Testis (tissue), 3 donors: ENCODE data around the gene PHF12. TPM values are rescaled to one million over a fixed set of nuclear protein-coding genes. Genes with fewer than 3 reads are reported as not detected.
A peak's percentile ranks its signal among the peaks of the same experiment; 100 is the strongest.

Experiments used
- DNase-seq: peaks from one replicate; pipeline ENCODE4 v3.0.0-alpha.2; 2019
- H3K27ac ChIP-seq, 2 donors: fragments of 200-600 bp; sonication (generic); one replicate each; pipeline ENCODE4 v1.5.1; 2019
- H3K27me3 ChIP-seq: fragments of 200-600 bp; sonication (generic); one replicate; pipeline ENCODE4 v1.5.1; 2019
- H3K36me3 ChIP-seq: fragments of 200-600 bp; sonication (generic); one replicate; pipeline ENCODE4 v1.5.1; 2017; ENCODE audit warnings: low read depth; ENCODE audit errors: missing control alignments
- H3K4me1 ChIP-seq: fragments of 200-600 bp; sonication (generic); one replicate; pipeline ENCODE4 v1.5.1; 2019
- H3K4me3 ChIP-seq, 2 donors: fragments of 200-600 bp; sonication (generic); one replicate each; pipeline ENCODE4 v1.5.1; 2017 to 2019
- H3K9me3 ChIP-seq: fragments of 200-600 bp; sonication (generic); one replicate; pipeline ENCODE4 v1.5.1; 2017
- CTCF ChIP-seq, 3 experiments: fragments of 450-650 bp in 2 of 3; fragments of 200-600 bp in 1 of 3; sonication (generic) in 1 of 3; IDR thresholded peaks; one replicate each; pipeline ENCODE4 v1.5.1; 2016 to 2019; ENCODE audit warnings: antibody characterized with exemption in 3 of 3, mild to moderate bottlenecking in 2 of 3, moderate library complexity in 1 of 3
- POLR2A ChIP-seq: fragments of 450-650 bp; IDR thresholded peaks from one replicate; pipeline ENCODE4 v1.6.1; 2017; ENCODE audit warnings: antibody characterized with exemption, mild to moderate bottlenecking, moderate library complexity
- WGBS, 2 donors: methylation state at CpG; one replicate each; pipeline ENCODE4 v1.1.5; 2018; 5-methylcytosine and 5-hydroxymethylcytosine counted together
- intact Hi-C: fragments of 100-400 bp; cut with DNase I; formaldehyde crosslinking; loops from one replicate; pipeline ENCODE4 v1.15.1; 2023; ENCODE audit warnings: low total_unique reads
- polyA plus RNA-seq: library from polyadenylated mRNA; stranded (reverse); fragments of 350-450 nt; fragmentation: Illumina TruSeq; extraction: RNeasy Lipid Tissue Mini Kit (QIAGEN cat#74804); gene quantifications from one replicate; pipeline ENCODE4 v1.2.3, GENCODE V29; 2014; ENCODE audit warnings: low read depth, low replicate concordance; ENCODE audit not compliant: insufficient read depth
- total RNA-seq, 2 donors: library from RNA; depleted of rRNA; stranded (reverse); fragments of >200 nt; gene quantifications; one replicate each; pipeline ENCODE4 v1.2.3, GENCODE V29; 2016

Gene PHF12
- total and polyA plus RNA-seq, 3 donors from 2014 or later: 38.8 to 85.3 (median 82.4) TPM

DNA sequence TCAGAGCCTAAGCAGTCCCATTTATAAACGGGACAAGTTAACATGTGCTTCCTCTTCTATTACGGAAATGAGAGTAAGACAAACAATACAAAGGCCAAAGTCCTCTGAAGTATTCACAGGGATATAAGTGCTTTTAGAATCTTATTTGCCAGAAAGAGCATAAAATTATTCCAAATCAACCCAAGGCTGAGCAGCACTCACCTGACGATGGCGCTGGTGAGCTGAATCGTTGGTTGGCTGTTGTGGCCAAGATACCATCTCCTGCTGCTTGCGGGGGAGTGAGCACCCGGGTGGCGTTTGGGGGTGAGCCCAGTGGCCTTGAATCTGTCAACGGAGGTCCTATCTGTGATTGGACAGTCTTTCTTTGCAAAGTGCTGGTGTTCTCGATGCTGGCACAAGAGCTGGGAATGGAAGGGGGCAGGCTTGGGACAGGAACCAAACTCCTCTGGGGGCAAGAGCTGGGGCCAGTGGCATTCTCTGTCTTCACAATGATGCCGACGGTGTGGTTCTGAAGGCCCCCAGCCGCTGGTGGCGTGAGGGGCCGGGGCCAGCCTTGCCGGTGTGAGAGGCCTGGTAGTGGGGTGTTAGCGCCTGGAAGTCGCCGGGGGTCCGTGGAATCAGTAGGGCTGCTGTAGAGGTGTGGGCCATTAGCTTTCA lies 38.9 kb downstream of the PHF12 start:
- peak; percentile 85 for DNase-seq
- 64 to 75% methylated on average over 19 to 20 of the region's 20 CpGs for WGBS, 2 donors
- no peaks in the 10 kb centered on the region for H3K9me3 ChIP-seq
- no peaks in the 10 kb centered on the region for H3K36me3 ChIP-seq
- TF ChIP-seq POLR2A (no peak), CTCF (IDR thresholded peaks at IDR 0.05) (peak; percentile 39 to 59 (median 52))
- H3K27ac ChIP-seq: no peak overlapping the region
- peaks cover 35% of the 10 kb centered on the region for H3K4me1 ChIP-seq
- no peak overlapping the region for H3K4me3 ChIP-seq
- no peaks in the 10 kb centered on the region for H3K27me3 ChIP-seq
- intact Hi-C loops: loop anchor here (10.0 kb wide), 1 partner anchor 158 kb away; no protein-coding TSS in a partner anchor

- no peaks in the 10 kb centered on the region for H3K36me3 ChIP-seq
- no peak overlapping the region for H3K4me3 ChIP-seq
- H3K27me3 ChIP-seq: no peaks in the 10 kb centered on the region
- H3K4me1 ChIP-seq: peaks cover 36% of the 10 kb centered on the region
- DNase-seq: peak; percentile 56
- intact Hi-C loops: loop anchor here (10.0 kb wide), 1 partner anchor 157 kb away; no protein-coding TSS in a partner anchor
- no peak for TF ChIP-seq CTCF (IDR thresholded peaks at IDR 0.05)
- TF ChIP-seq POLR2A: no peak
- no peaks in the 10 kb centered on the region for H3K9me3 ChIP-seq
- no peak overlapping the region for H3K27ac ChIP-seq
- WGBS, 2 donors: 59 to 73% methylated on average over 9 to 13 of the region's 13 CpGs
Measured at GRCh38 chr17:28911411-28912045, 39.8 kb downstream of the PHF12 start.

- intact Hi-C loops: loop anchor here (10.0 kb wide), 1 partner anchor 156 kb away; no protein-coding TSS in a partner anchor
- no peaks in the 10 kb centered on the region for H3K9me3 ChIP-seq
- H3K4me3 ChIP-seq: no peak overlapping the region
- TF ChIP-seq POLR2A: no peak
- TF ChIP-seq CTCF (IDR thresholded peaks at IDR 0.05): no peak
- H3K36me3 ChIP-seq: no peaks in the 10 kb centered on the region
- WGBS, 2 donors: 71 to 100% methylated on average over 1 of the region's 1 CpG
- H3K27me3 ChIP-seq: no peaks in the 10 kb centered on the region
- DNase-seq: no peak
- H3K27ac ChIP-seq: no peak overlapping the region
- H3K4me1 ChIP-seq: peaks cover 36% of the 10 kb centered on the region
Measured at GRCh38 chr17:28910534-28910933, 40.8 kb downstream of the PHF12 start.

GRCh38 chr17:28908640-28909167 lies 42.6 kb downstream of the PHF12 start:
- intact Hi-C loops: no loop called here

More at GRCh38 chr17:28908640-28909167, 42.6 kb downstream of the PHF12 start:
- no peaks in the 10 kb centered on the region for H3K9me3 ChIP-seq
- peak; percentile 63 for DNase-seq
- H3K4me3 ChIP-seq: no peak overlapping the region
- no peaks in the 10 kb centered on the region for H3K27me3 ChIP-seq
- H3K36me3 ChIP-seq: no peaks in the 10 kb centered on the region
- no peak for TF ChIP-seq CTCF (IDR thresholded peaks at IDR 0.05)
- no peak for TF ChIP-seq POLR2A
- peak overlapping the region; percentile 15 to 79 for H3K27ac ChIP-seq
- H3K4me1 ChIP-seq: peaks cover 35% of the 10 kb centered on the region
- 57 to 60% methylated on average over 6 of the region's 6 CpGs for WGBS, 2 donors
